Measurements from ENCODE around the gene TMED7. TPM values are rescaled to one million over a fixed set of nuclear protein-coding genes. Genes with fewer than 3 reads are reported as not detected.

The TMED7 gene
- total and polyA plus RNA-seq, 2 of the 13 experiments (the other 11 are each of a cell fraction or from before 2014, with no cell fraction given): 58.0 to 113 TPM

- TF ChIP-seq ZFX (CRISPR knock-in tag; IDR thresholded peaks at IDR 0.05; ENCODE audit: low read depth): peak; percentile 99
- no peak for TF ChIP-seq CC2D1A (CRISPR knock-in tag; IDR thresholded peaks at IDR 0.05)
- peak; percentile 43; the same call in 1 of the 2 replicates for TF ChIP-seq SIN3B (IDR thresholded peaks at IDR 0.05; ENCODE audit: low read length)
- TF ChIP-seq MAF1 (CRISPR knock-in tag; IDR thresholded peaks at IDR 0.05; ENCODE audit: borderline replicate concordance): 0 out of 2 replicates have a peak, but pooled peaks have one; percentile 58
- TF ChIP-seq ELF3 (CRISPR knock-in tag; IDR thresholded peaks at IDR 0.05): peak; percentile 87
- TF ChIP-seq DR1 (CRISPR knock-in tag; IDR thresholded peaks at IDR 0.05): peak; percentile 87
- TF ChIP-seq LBX2 (CRISPR knock-in tag; IDR thresholded peaks at IDR 0.05; ENCODE audit: borderline replicate concordance): no peak
- peak; percentile 78 for TF ChIP-seq PATZ1 (CRISPR knock-in tag; IDR thresholded peaks at IDR 0.05)
- 0 out of 2 replicates have a peak, but pooled peaks have one; percentile 84 for TF ChIP-seq ZNF782 (CRISPR knock-in tag; IDR thresholded peaks at IDR 0.05; ENCODE audit: borderline replicate concordance)
- TF ChIP-seq ZNF337 (CRISPR knock-in tag; IDR thresholded peaks at IDR 0.05; ENCODE audit: borderline replicate concordance, low read depth): 0 out of 2 replicates have a peak, but pooled peaks have one; percentile 68
- peak; percentile 99 for TF ChIP-seq ASH2L (IDR thresholded peaks at IDR 0.05; ENCODE audit: insufficient read length, low read depth, low read length)
- peak; percentile 82; the same call in 1 of the 2 replicates for TF ChIP-seq ZNF557 (CRISPR knock-in tag; IDR thresholded peaks at IDR 0.05)
- TF ChIP-seq HDAC1 (CRISPR knock-in tag; IDR thresholded peaks at IDR 0.05): peak; percentile 87
- peak; percentile 85; the same call in 1 of the 2 replicates for TF ChIP-seq ZNF670 (CRISPR knock-in tag; IDR thresholded peaks at IDR 0.05; ENCODE audit: borderline replicate concordance)
- peak; percentile 55; the same call in 1 of the 2 replicates for TF ChIP-seq MAZ (IDR thresholded peaks at IDR 0.05; ENCODE audit: borderline replicate concordance, low read depth, low read length)
- TF ChIP-seq MAZ (CRISPR knock-in tag; IDR thresholded peaks at IDR 0.05; ENCODE audit: low read depth): peak; percentile 69; the same call in 1 of the 2 replicates
- TF ChIP-seq IKZF4 (CRISPR knock-in tag; IDR thresholded peaks at IDR 0.05; ENCODE audit: borderline replicate concordance, low read depth, not compliant biosample characterization): peak; percentile 90
- peak; percentile 12; the same call in 1 of the 2 replicates for TF ChIP-seq ZNF800 (CRISPR knock-in tag; IDR thresholded peaks at IDR 0.05)
- TF ChIP-seq ZNF770 (CRISPR knock-in tag; IDR thresholded peaks at IDR 0.05): peak; percentile 63; the same call in 1 of the 2 replicates
- TF ChIP-seq ZNF891 (CRISPR knock-in tag; IDR thresholded peaks at IDR 0.05): peak; percentile 80; the same call in 1 of the 2 replicates
These were observed at the start of gene TMED7 (continued) for GRCh38 chr5:115625579-115626444.

Data from HepG2 (cell line).